HL-60 (cell line): ENCODE data around the gene PAWR.

Experiments used
- CTCF ChIP-seq: IDR thresholded peaks from one replicate; pipeline ENCODE4 v1.5.1; 2011; ENCODE audit warnings: low read length, control low read depth, inconsistent platforms; ENCODE audit not compliant: insufficient read depth
- POLR2AphosphoS5 ChIP-seq: IDR thresholded peaks from 2 replicates; pipeline ENCODE4 v1.6.1; 2012; ENCODE audit warnings: low read depth
- REST ChIP-seq: IDR thresholded peaks from 2 replicates; pipeline ENCODE4 v1.6.1; 2012; ENCODE audit warnings: low read depth; ENCODE audit not compliant: insufficient replicate concordance
- SPI1 ChIP-seq: IDR thresholded peaks from 2 replicates; pipeline ENCODE4 v1.6.1; 2012; ENCODE audit warnings: low read depth, mild to moderate bottlenecking, borderline replicate concordance

- TF ChIP-seq CTCF (no peak), POLR2AphosphoS5 (no peak), REST (no peak), SPI1 (no peak)
Measured at GRCh38 chr12:79548610-79548924, 142.2 kb downstream of the PAWR start.
